ENCODE data around the gene TIMM13. TPM values are rescaled to one million over a fixed set of nuclear protein-coding genes. Genes with fewer than 3 reads are reported as not detected.
"Not testable (repeated sequence)": the region's sequence is repeated elsewhere in the genome, so short reads cannot be mapped to it uniquely, and the experiment has no call there.

The TIMM13 gene
- total RNA-seq, 1 donor from 2014 or later = 22.3 TPM

DNA sequence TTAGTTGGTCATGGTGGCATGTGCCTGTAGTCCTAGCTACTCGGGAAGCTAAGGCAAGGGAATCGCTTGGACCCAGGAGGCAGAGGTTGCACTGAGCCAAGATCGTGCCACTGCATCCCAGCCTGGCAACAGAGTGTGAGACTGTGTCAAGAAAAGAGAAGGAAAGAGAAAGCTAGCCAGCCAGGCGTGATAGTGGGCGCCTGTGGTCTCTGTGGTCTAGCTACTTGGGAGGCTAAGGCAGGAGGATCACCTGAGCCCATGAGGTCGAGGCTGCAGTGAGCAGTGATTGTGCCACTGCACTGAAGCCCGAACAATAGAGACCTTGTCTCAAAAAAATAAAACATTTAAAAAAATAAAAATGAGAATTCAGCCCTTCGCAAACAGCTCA is 33.3 kb downstream of the TIMM13 start:
- Histone ChIP-seq H3K9ac (no peak overlapping the region), H3K27ac (no peak overlapping the region), H4K20me1 (ENCODE audit: low read depth) (no peaks in the 10 kb centered on the region), H3K4me3 (no peak overlapping the region), H3K9me3 (ENCODE audit: low read depth) (no peaks in the 10 kb centered on the region), H3K27me3 (no peaks in the 10 kb centered on the region), H3F3A (ENCODE audit: low read depth) (no peaks in the 10 kb centered on the region), H3K4me1 (no peaks in the 10 kb centered on the region), H3K79me2 (ENCODE audit: low read depth) (no peaks in the 10 kb centered on the region), H3K4me2 (no peak overlapping the region), H2AFZ (replicated peaks) (no peak overlapping the region), H3K36me3 (no peaks in the 10 kb centered on the region)
- Mint-ChIP-seq H3K36me3 (no peaks in the 10 kb centered on the region), H3K4me3 (no peak overlapping the region), H3K27me3 (ENCODE audit: insufficient read depth, low read depth) (peaks cover 15% of the 10 kb centered on the region), H3K4me1 (peaks cover 7% of the 10 kb centered on the region), H3K9me3 (no peaks in the 10 kb centered on the region), H3K27ac (no peak overlapping the region)
- DNase-seq (ENCODE audit: low spot score) = no peak
- TF ChIP-seq CTCF (IDR thresholded peaks at IDR 0.05) (no peak), EZH2 (IDR thresholded peaks at IDR 0.05) (no peak), EZH2phosphoT487 (IDR thresholded peaks at IDR 0.05) (no peak)

DNA sequence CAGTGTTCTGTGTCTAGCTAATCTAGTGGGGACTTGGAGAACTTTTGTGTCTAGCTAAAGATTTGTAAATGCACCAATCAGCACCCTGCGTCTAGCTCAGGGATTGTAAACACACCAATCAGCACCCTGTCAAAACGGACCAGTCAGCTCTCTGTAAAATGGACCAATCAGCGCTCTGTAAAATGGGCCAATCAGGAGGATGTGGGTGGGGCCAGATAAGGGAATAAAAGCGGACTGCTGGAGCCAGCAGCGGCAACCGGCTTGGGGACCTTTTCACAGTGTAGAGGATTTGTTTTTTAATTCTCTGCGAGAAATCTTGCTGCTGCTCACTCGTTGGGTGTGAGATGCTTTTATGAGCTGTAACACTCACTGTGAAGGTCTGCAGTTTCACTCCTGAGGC is 34.5 kb downstream of the TIMM13 start:
- H3K4me1 ChIP-seq; H3K36me3 ChIP-seq; H3K4me2 ChIP-seq; H3F3A ChIP-seq (ENCODE audit: low read depth); H3K9me3 ChIP-seq (ENCODE audit: low read depth); H3K9me3 Mint-ChIP-seq; H3K4me3 Mint-ChIP-seq; H3K4me1 Mint-ChIP-seq; DNase-seq (ENCODE audit: low spot score); H3K79me2 ChIP-seq (ENCODE audit: low read depth); H2AFZ ChIP-seq (replicated peaks); H3K4me3 ChIP-seq; H3K27ac Mint-ChIP-seq; H3K27ac ChIP-seq; H3K36me3 Mint-ChIP-seq; H3K9ac ChIP-seq; H4K20me1 ChIP-seq (ENCODE audit: low read depth); H3K27me3 ChIP-seq: not testable (repeated sequence)
- H3K27me3 Mint-ChIP-seq (ENCODE audit: insufficient read depth, low read depth) = peaks cover 15% of the 10 kb centered on the region

- no peaks in the 10 kb centered on the region for H3K27me3 ChIP-seq
- H3K4me1 Mint-ChIP-seq = peaks cover 13% of the 10 kb centered on the region
- H2AFZ ChIP-seq (replicated peaks) = no peak overlapping the region
- no peak overlapping the region for H3K27ac ChIP-seq
- no peak overlapping the region for H3K4me2 ChIP-seq
- no peak overlapping the region for H3K4me3 ChIP-seq
- H3K36me3 Mint-ChIP-seq = no peaks in the 10 kb centered on the region
- DNase-seq (ENCODE audit: low spot score) = no peak
- H3K9me3 ChIP-seq (ENCODE audit: low read depth) = no peaks in the 10 kb centered on the region
- H3K4me1 ChIP-seq = no peaks in the 10 kb centered on the region
- no peaks in the 10 kb centered on the region for H3K9me3 Mint-ChIP-seq
- H3F3A ChIP-seq (ENCODE audit: low read depth) = no peaks in the 10 kb centered on the region
- H3K9ac ChIP-seq = no peak overlapping the region
- peak overlapping the region; percentile 18 for H3K4me3 Mint-ChIP-seq
- H3K36me3 ChIP-seq = no peaks in the 10 kb centered on the region
- no peaks in the 10 kb centered on the region for H3K79me2 ChIP-seq (ENCODE audit: low read depth)
- no peaks in the 10 kb centered on the region for H4K20me1 ChIP-seq (ENCODE audit: low read depth)
- TF ChIP-seq EZH2phosphoT487 (IDR thresholded peaks at IDR 0.05) (no peak), EZH2 (IDR thresholded peaks at IDR 0.05) (no peak), CTCF (IDR thresholded peaks at IDR 0.05) (no peak)
- H3K27ac Mint-ChIP-seq = no peak overlapping the region
- H3K27me3 Mint-ChIP-seq (ENCODE audit: insufficient read depth, low read depth) = peaks cover 15% of the 10 kb centered on the region
Measured at GRCh38 chr19:2392366-2392765, 35.0 kb downstream of the TIMM13 start.

- TF ChIP-seq EZH2 (IDR thresholded peaks at IDR 0.05) (no peak), CTCF (IDR thresholded peaks at IDR 0.05) (peak; percentile 86)
- Mint-ChIP-seq H3K9me3 (no peaks in the 10 kb centered on the region), H3K27ac (no peak overlapping the region), H3K4me3 (peak overlapping the region; percentile 18), H3K4me1 (peaks cover 15% of the 10 kb centered on the region), H3K27me3 (ENCODE audit: insufficient read depth, low read depth) (peaks cover 13% of the 10 kb centered on the region), H3K36me3 (no peaks in the 10 kb centered on the region)
- H3K9me3 ChIP-seq (ENCODE audit: low read depth) = no peaks in the 10 kb centered on the region
- peak; percentile 73 for DNase-seq (ENCODE audit: low spot score)
- no peaks in the 10 kb centered on the region for H3K79me2 ChIP-seq (ENCODE audit: low read depth)
- no peaks in the 10 kb centered on the region for H3F3A ChIP-seq (ENCODE audit: low read depth)
- no peaks in the 10 kb centered on the region for H3K27me3 ChIP-seq
- H4K20me1 ChIP-seq (ENCODE audit: low read depth) = no peaks in the 10 kb centered on the region
- H3K4me1 ChIP-seq = no peaks in the 10 kb centered on the region
- H3K36me3 ChIP-seq = no peaks in the 10 kb centered on the region
- no peak overlapping the region for H3K4me3 ChIP-seq
- no peak overlapping the region for H3K9ac ChIP-seq
- no peak overlapping the region for H2AFZ ChIP-seq (replicated peaks)
- no peak overlapping the region for H3K27ac ChIP-seq
- no peak overlapping the region for H3K4me2 ChIP-seq
Measured at GRCh38 chr19:2391118-2391725, 36.2 kb downstream of the TIMM13 start.
